HepG2 (cell line): Measurements from ENCODE around the gene C1orf226. TPM values are rescaled to one million over a fixed set of nuclear protein-coding genes. Genes with fewer than 3 reads are reported as not detected.

ENCODE experiments used
- ATAC-seq: fragments of 200-7000 bp; cut with Tn5 transposase; 3 replicates; pipeline ENCODE4 v1.9.1; 2020; ENCODE audit warnings: mild to moderate bottlenecking, moderate library complexity
- BruUV-seq: library from RNA; stranded (reverse); fragments of 400-500 nt; replicated peaks from 2 replicates; lab custom pipeline; 2021; lab: Mats Ljungman, UMichigan
- CTCF ChIA-PET: fragments of 300-600 bp; formaldehyde crosslinking; extraction: SDS; loops from one replicate; lab custom pipeline; 2021; ENCODE audit warnings: low total read pairs, inconsistent platforms, low intra/inter-chr PET ratio; lab: Yijun Ruan, JAX
- POLR2A ChIA-PET: fragments of 350-600 bp; sonication (Branson Sonifier 250); formaldehyde crosslinking; loops from one replicate; lab custom pipeline; 2020; ENCODE audit warnings: antibody characterized with exemption, inconsistent platforms; lab: Yijun Ruan, JAX
- DNase-seq: peaks from one replicate; pipeline ENCODE4 v3.0.0-alpha.2; 2015; ENCODE audit warnings: low spot score
- FAIRE-seq: peaks from 3 replicates; lab custom pipeline; 2011; peaks lifted over from hg19 to GRCh38; lab: Jason Lieb, UNC
- H2AFZ ChIP-seq: one replicate; pipeline ENCODE4 v1.6.1; 2011; ENCODE audit warnings: low read length, inconsistent platforms
- H3K27ac ChIP-seq: fragments of 300-600 bp; 3 replicates; pipeline ENCODE4 v1.8.0; 2011; ENCODE audit warnings: mixed run types, mild to moderate bottlenecking, mixed read lengths, low read length, inconsistent platforms; ENCODE audit not compliant: insufficient read depth; ENCODE audit errors: extremely low read length
- H3K27me3 ChIP-seq, 2 experiments: fragments of 200-600 bp in 1 of 2; 2 replicates in 1 of 2; 3 replicates in 1 of 2; pipeline versions ENCODE4 v1.6.0 to v1.8.0; 2011; ENCODE audit warnings: low read length in 2 of 2, mild to moderate bottlenecking in 2 of 2, moderate library complexity in 2 of 2, inconsistent platforms in 1 of 2; ENCODE audit not compliant: insufficient read depth in 2 of 2, control insufficient read depth in 1 of 2
- H3K36me3 ChIP-seq, 2 experiments: fragments of 200-600 bp in 1 of 2; replicated peaks in 1 of 2; 2 replicates in 1 of 2; 3 replicates in 1 of 2; pipeline versions ENCODE4 v1.5.1 to v1.8.0; 2011; ENCODE audit warnings: low read length in 2 of 2, inconsistent platforms in 1 of 2; ENCODE audit not compliant: insufficient read depth in 2 of 2, control insufficient read depth in 1 of 2
- H3K4me1 ChIP-seq: 2 replicates; pipeline ENCODE4 v1.5.1; 2012; ENCODE audit warnings: low read length, inconsistent platforms; ENCODE audit not compliant: insufficient read depth
- H3K4me2 ChIP-seq: 2 replicates; pipeline ENCODE4 v1.6.0; 2011; ENCODE audit warnings: low read depth, low read length, inconsistent platforms
- H3K4me3 ChIP-seq, 3 experiments: fragments of 200-600 bp in 1 of 3; sonication (generic), shearing (Covaris generic) in 1 of 3; replicated peaks in 1 of 3; 2 replicates each; pipeline ENCODE4 v1.5.1; 2011 to 2016; ENCODE audit warnings: low read length in 3 of 3, inconsistent platforms in 2 of 3, low read depth in 2 of 3, mild to moderate bottlenecking in 2 of 3, control low read depth in 1 of 3, mixed read lengths in 1 of 3; ENCODE audit not compliant: insufficient read depth in 1 of 3
- H3K79me2 ChIP-seq: one replicate; pipeline ENCODE4 v1.6.1; 2011; ENCODE audit warnings: low read length, inconsistent platforms; ENCODE audit not compliant: insufficient read depth
- H3K9ac ChIP-seq: 2 replicates; pipeline ENCODE4 v1.6.0; 2011; ENCODE audit warnings: mild to moderate bottlenecking, low read depth, low read length, inconsistent platforms; ENCODE audit not compliant: insufficient read depth
- H3K9me3 ChIP-seq: 2 replicates; pipeline ENCODE4 v1.5.1; 2012; ENCODE audit warnings: mild to moderate bottlenecking, low read length
- H4K20me1 ChIP-seq: 2 replicates; pipeline ENCODE4 v1.6.0; 2011; ENCODE audit warnings: inconsistent platforms, mild to moderate bottlenecking, low read length, moderate library complexity; ENCODE audit not compliant: insufficient read depth
- EP300 ChIP-seq, 3 experiments: sonication (generic) in 1 of 3; formaldehyde crosslinking in 1 of 3; IDR thresholded peaks; 2 replicates each; pipeline versions ENCODE4 v1.5.1 to v1.6.1; 2011 to 2020; ENCODE audit warnings: low read depth in 2 of 3, low read length in 2 of 3, borderline replicate concordance in 1 of 3, improper control_type of control experiment in 1 of 3, mild to moderate bottlenecking in 1 of 3, missing genetic modification reagents in 1 of 3, moderate library complexity in 1 of 3
- FOXA3 ChIP-seq: IDR thresholded peaks from 2 replicates; pipeline ENCODE4 v1.6.1; 2016; ENCODE audit warnings: missing genetic modification reagents, missing compliant biosample characterization
- KDM6A ChIP-seq: IDR thresholded peaks from 2 replicates; pipeline ENCODE4 v1.6.1; 2016; ENCODE audit warnings: low read depth
- MTF1 ChIP-seq: sonication (generic); formaldehyde crosslinking; IDR thresholded peaks from 2 replicates; pipeline ENCODE4 v1.5.0; 2020; ENCODE audit warnings: missing genetic modification reagents
- MYNN ChIP-seq: sonication (generic); formaldehyde crosslinking; IDR thresholded peaks from 2 replicates; pipeline ENCODE4 v1.4.0; 2020; ENCODE audit warnings: mild to moderate bottlenecking, low read depth, missing genetic modification reagents
- RARA ChIP-seq: IDR thresholded peaks from 2 replicates; pipeline ENCODE4 v1.6.1; 2016; ENCODE audit warnings: missing genetic modification reagents, missing compliant biosample characterization
- SMAD1 ChIP-seq: sonication (generic); formaldehyde crosslinking; IDR thresholded peaks from 2 replicates; pipeline ENCODE4 v1.4.0; 2020; ENCODE audit warnings: missing genetic modification reagents, low read depth, mild to moderate bottlenecking, borderline replicate concordance
- SOX13 ChIP-seq, 3 experiments: fragments of 450-650 bp in 1 of 3; sonication (generic) in 1 of 3; formaldehyde crosslinking in 1 of 3; IDR thresholded peaks in 2 of 3; conservative IDR thresholded peaks in 1 of 3; 2 replicates each; pipeline versions ENCODE4 v1.5.0 to v1.6.1; 2016 to 2020; ENCODE audit warnings: antibody characterized with exemption in 1 of 3, mild to moderate bottlenecking in 1 of 3, missing compliant biosample characterization in 1 of 3, missing genetic modification reagents in 1 of 3, moderate library complexity in 1 of 3
- ZNF207 ChIP-seq: fragments of 450-650 bp; IDR thresholded peaks from 2 replicates; pipeline ENCODE4 v1.6.1; 2016; ENCODE audit warnings: antibody characterized with exemption, borderline replicate concordance
- ZNF33A ChIP-seq: sonication (generic); formaldehyde crosslinking; IDR thresholded peaks from 2 replicates; pipeline ENCODE4 v1.5.1; 2020; ENCODE audit warnings: missing genetic modification reagents, mild to moderate bottlenecking, moderate library complexity, borderline replicate concordance
- ZNF577 ChIP-seq: sonication (generic); formaldehyde crosslinking; IDR thresholded peaks from 2 replicates; pipeline ENCODE4 v1.4.0; 2020; ENCODE audit warnings: mild to moderate bottlenecking, low read depth, missing genetic modification reagents, borderline replicate concordance
- WGBS: methylation state at CpG from one replicate; pipeline ENCODE4 v1.1.6; 2017; ENCODE audit warnings: low lambda C conversion rate; 5-methylcytosine and 5-hydroxymethylcytosine counted together
- in situ Hi-C: cut with HindIII; loops from 2 replicates; pipeline ENCODE4 v1.10.0; 2017; ENCODE audit warnings: low pct_unique_long_range_greater_than_20kb; ENCODE audit not compliant: extremely low pct_ligation_motif_present
- intact Hi-C: fragments of 100-400 bp; cut with micrococcal nuclease; formaldehyde crosslinking; loops from one replicate; pipeline ENCODE4 v1.10.0; 2022; ENCODE audit not compliant: unreplicated experiment
- polyA plus RNA-seq, 8 experiments: library from polyadenylated mRNA; depleted of rRNA in 3 of 8; stranded (reverse) in 7 of 8; unstranded in 1 of 8; fragments of >200 nt; fragmentation: Illumina TruSeq in 4 of 8; extraction: Trizol in 4 of 8; gene quantifications; 2 replicates each; pipeline versions ENCODE4 v1.2.1 to v1.2.3, GENCODE V29; 2011 to 2016; ENCODE audit warnings: low read depth in 4 of 8, missing spikeins in 1 of 8, mixed read lengths in 1 of 8; ENCODE audit not compliant: insufficient read depth in 1 of 8
- total RNA-seq, 5 experiments: library from RNA; depleted of rRNA; stranded (reverse); fragments of >200 nt; fragmentation: Illumina TruSeq; extraction: Trizol; gene quantifications; 2 replicates each; pipeline ENCODE4 v1.2.3, GENCODE V29; 2016; ENCODE audit warnings: low read depth in 1 of 5
- TF ChIP-seq, protein P1 (sequence below): sonication (generic); formaldehyde crosslinking; IDR thresholded peaks from 2 replicates; pipeline ENCODE4 v1.5.1; 2020; ENCODE audit warnings: mild to moderate bottlenecking, missing genetic modification reagents
- TF ChIP-seq, protein P2 (sequence below): sonication (generic); formaldehyde crosslinking; IDR thresholded peaks from 2 replicates; pipeline ENCODE4 v1.8.1; 2023; ENCODE audit warnings: mild to moderate bottlenecking, moderate library complexity, missing genetic modification reagents
- TF ChIP-seq, protein P3 (sequence below): sonication (generic); formaldehyde crosslinking; IDR thresholded peaks from 2 replicates; pipeline ENCODE4 v1.5.1; 2020; ENCODE audit warnings: missing genetic modification reagents, mild to moderate bottlenecking, borderline replicate concordance
- TF ChIP-seq, protein P4 (sequence below), 2 experiments: fragments of 450-650 bp in 1 of 2; sonication (generic) in 1 of 2; formaldehyde crosslinking; IDR thresholded peaks; 2 replicates each; pipeline versions ENCODE4 v1.5.0 to v1.8.0; 2020 to 2022; ENCODE audit warnings: mild to moderate bottlenecking in 1 of 2, missing genetic modification reagents in 1 of 2

The C1orf226 gene
- total and polyA plus RNA-seq, 2 of the 13 experiments (the other 11 are each of a cell fraction or from before 2014, with no cell fraction given): 4.7 to 4.9 TPM

GRCh38 chr1:162404550-162405160, 23.1 kb downstream of the C1orf226 start (continued):
- TF ChIP-seq, protein P1, sequence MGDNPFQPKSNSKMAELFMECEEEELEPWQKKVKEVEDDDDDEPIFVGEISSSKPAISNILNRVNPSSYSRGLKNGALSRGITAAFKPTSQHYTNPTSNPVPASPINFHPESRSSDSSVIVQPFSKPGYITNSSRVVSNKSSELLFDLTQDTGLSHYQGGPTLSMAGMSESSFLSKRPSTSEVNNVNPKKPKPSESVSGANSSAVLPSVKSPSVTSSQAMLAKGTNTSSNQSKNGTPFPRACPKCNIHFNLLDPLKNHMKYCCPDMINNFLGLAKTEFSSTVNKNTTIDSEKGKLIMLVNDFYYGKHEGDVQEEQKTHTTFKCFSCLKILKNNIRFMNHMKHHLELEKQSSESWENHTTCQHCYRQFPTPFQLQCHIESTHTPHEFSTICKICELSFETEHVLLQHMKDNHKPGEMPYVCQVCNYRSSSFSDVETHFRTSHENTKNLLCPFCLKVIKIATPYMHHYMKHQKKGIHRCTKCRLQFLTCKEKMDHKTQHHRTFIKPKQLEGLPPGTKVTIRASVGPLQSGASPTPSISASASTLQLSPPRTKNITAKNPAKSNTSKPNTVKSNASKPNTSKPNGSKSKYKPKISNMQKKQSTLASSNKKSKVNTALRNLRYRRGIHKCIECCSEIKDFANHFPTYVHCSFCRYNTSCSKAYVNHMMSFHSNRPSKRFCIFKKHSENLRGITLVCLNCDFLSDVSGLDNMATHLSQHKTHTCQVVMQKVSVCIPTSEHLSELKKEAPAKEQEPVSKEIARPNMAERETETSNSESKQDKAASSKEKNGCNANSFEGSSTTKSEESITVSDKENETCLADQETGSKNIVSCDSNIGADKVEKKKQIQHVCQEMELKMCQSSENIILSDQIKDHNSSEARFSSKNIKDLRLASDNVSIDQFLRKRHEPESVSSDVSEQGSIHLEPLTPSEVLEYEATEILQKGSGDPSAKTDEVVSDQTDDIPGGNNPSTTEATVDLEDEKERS (CRISPR knock-in tag): no peak

DNA sequence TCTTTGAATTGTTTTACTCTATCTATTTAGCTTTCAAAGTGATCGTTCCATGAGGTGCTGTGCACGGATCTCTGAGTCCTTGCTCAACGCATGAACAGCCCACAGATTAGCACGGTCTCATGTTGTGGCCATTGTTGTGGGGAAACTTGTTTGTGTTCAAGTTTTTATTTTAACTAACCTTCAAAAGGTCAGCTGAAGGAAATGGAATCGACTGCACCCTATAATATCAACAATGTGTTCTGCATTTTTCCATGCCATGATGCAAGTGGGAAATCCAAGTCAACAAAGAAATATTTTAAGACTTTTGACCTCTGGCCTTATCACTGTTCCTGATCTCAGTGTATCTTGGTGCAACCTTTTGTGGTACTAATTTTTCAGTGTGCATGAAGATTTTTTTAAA, 24.3 kb downstream of the C1orf226 start:
- no peak overlapping the region for H2AFZ ChIP-seq
- TF ChIP-seq, protein P2, sequence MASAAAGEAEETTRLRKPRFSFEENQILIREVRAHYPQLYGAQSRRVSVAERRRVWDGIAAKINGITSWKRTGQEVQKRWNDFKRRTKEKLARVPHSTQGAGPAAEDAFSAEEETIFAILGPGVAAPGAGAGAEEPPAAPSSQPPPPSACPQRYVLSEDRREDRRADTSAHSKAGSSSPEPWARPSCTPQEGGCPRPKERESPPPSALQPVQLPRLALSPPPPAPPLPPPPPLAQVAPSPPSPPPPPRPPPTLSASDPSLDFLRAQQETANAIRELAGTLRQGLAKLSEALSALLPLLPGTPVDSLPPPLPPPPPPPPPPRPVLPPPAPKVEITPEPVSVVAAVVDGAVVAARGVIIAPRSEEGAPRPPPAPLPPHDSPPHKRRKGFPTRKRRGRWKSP (CRISPR knock-in tag): no peak
- TF ChIP-seq SMAD1 (CRISPR knock-in tag) (no peak), MTF1 (CRISPR knock-in tag) (no peak), SOX13 (IDR thresholded peaks at IDR 0.05) (no peak), SOX13 (CRISPR knock-in tag; conservative IDR thresholded peaks at IDR 0.05 in 1 of 2, IDR thresholded peaks at IDR 0.05 in 1 of 2) (peak in 1 of 2 experiments; percentile 54; a peak in 1 of 4 replicates), RARA (CRISPR knock-in tag) (peak; percentile 30; the same call in 1 of the 2 replicates), ZNF577 (CRISPR knock-in tag) (no peak), KDM6A (0 out of 2 replicates have a peak, but pooled peaks have one; percentile 12), EP300 (IDR thresholded peaks at IDR 0.05; ENCODE audit: low read depth in 2 of 2, low read length in 2 of 2) (peak in 1 of 2 experiments; percentile 12; a peak in 1 of 4 replicates), EP300 (CRISPR knock-in tag; IDR thresholded peaks at IDR 0.05; ENCODE audit: borderline replicate concordance) (no peak), FOXA3 (CRISPR knock-in tag) (0 out of 2 replicates have a peak, but pooled peaks have one; percentile 29), ZNF207 (no peak), MYNN (CRISPR knock-in tag) (no peak), ZNF33A (CRISPR knock-in tag) (no peak)
- TF ChIP-seq, protein P3, sequence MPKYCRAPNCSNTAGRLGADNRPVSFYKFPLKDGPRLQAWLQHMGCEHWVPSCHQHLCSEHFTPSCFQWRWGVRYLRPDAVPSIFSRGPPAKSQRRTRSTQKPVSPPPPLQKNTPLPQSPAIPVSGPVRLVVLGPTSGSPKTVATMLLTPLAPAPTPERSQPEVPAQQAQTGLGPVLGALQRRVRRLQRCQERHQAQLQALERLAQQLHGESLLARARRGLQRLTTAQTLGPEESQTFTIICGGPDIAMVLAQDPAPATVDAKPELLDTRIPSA (CRISPR knock-in tag): no peak
- TF ChIP-seq, protein P4, sequence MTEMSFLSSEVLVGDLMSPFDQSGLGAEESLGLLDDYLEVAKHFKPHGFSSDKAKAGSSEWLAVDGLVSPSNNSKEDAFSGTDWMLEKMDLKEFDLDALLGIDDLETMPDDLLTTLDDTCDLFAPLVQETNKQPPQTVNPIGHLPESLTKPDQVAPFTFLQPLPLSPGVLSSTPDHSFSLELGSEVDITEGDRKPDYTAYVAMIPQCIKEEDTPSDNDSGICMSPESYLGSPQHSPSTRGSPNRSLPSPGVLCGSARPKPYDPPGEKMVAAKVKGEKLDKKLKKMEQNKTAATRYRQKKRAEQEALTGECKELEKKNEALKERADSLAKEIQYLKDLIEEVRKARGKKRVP (CRISPR knock-in tag; IDR thresholded peaks at IDR 0.05): no peak

More for the DNA sequence above, 24.3 kb downstream of the C1orf226 start:
- Histone ChIP-seq H3K27me3 (no peaks in the 10 kb centered on the region), H3K27ac (no peak overlapping the region), H3K4me1 (peaks cover 9% of the 10 kb centered on the region; the same call in 1 of the 2 replicates), H3K36me3 (no peaks in the 10 kb centered on the region), H3K9me3 (no peaks in the 10 kb centered on the region), H3K9ac (no peak overlapping the region), H3K4me3 (no peak overlapping the region), H3K4me2 (peak overlapping the region; percentile 14; the same call in 1 of the 2 replicates), H4K20me1 (no peaks in the 10 kb centered on the region), H3K79me2 (no peaks in the 10 kb centered on the region)
- ChIA-PET CTCF (no interaction called here), POLR2A (no interaction called here)
- DNase-seq: peak; percentile 12
- 1% methylated on average over 5 of the region's 5 CpGs for WGBS
- in situ Hi-C loops (no loop called here), intact Hi-C loops (no loop called here)
- BruUV-seq: no TSS peak
- FAIRE-seq: no peak
- peak; percentile 40; the same call in 1 of the 3 replicates for ATAC-seq
